C4-2B (cell line): Measurements from ENCODE around the gene NME2.

Source experiments
- ZFX ChIP-seq: fragments of 450-650 bp; IDR thresholded peaks from 2 replicates; pipeline ENCODE4 v1.6.1; 2017
- TF ChIP-seq, protein P1 (sequence below): fragments of 450-650 bp; conservative IDR thresholded peaks from 2 replicates; pipeline ENCODE4 v1.5.1; 2017; ENCODE audit warnings: mild to moderate bottlenecking

DNA sequence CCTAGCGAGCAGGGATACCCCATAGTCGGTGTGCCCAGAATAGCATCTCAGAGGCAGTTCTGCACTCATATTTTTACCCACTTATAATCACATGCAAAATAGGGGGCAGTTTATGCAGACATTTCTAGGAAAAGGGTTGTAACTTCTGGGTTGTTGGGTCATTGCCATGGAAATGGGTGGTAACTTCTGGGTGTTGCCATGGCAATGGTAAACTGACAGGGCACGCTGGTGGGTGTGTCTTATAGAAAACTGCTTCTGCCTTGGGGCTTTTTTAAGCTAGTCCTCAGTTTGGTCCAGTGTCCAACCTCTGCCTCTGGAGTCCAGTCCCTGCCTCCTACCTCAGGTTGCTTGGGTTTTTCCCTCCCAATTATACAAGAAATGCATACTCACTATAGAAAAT, 38.1 kb upstream of the NME2 start:
- TF ChIP-seq, protein P1, sequence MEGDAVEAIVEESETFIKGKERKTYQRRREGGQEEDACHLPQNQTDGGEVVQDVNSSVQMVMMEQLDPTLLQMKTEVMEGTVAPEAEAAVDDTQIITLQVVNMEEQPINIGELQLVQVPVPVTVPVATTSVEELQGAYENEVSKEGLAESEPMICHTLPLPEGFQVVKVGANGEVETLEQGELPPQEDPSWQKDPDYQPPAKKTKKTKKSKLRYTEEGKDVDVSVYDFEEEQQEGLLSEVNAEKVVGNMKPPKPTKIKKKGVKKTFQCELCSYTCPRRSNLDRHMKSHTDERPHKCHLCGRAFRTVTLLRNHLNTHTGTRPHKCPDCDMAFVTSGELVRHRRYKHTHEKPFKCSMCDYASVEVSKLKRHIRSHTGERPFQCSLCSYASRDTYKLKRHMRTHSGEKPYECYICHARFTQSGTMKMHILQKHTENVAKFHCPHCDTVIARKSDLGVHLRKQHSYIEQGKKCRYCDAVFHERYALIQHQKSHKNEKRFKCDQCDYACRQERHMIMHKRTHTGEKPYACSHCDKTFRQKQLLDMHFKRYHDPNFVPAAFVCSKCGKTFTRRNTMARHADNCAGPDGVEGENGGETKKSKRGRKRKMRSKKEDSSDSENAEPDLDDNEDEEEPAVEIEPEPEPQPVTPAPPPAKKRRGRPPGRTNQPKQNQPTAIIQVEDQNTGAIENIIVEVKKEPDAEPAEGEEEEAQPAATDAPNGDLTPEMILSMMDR, result no peak
- TF ChIP-seq ZFX, result no peak
